HEK293 (cell line): ENCODE measurements around the gene OPRM1.

Experiments
- CTCF ChIA-PET: fragments of 350-600 bp; formaldehyde crosslinking; extraction: SDS; loops from one replicate; lab custom pipeline; 2021; ENCODE audit warnings: antibody characterized with exemption; lab: Yijun Ruan, JAX
- POLR2A ChIA-PET: fragments of 300-600 bp; formaldehyde crosslinking; extraction: SDS; loops from one replicate; lab custom pipeline; 2020; ENCODE audit warnings: antibody characterized with exemption, inconsistent platforms; lab: Yijun Ruan, JAX
- H3K27ac ChIP-seq: fragments of 200-500 bp; sonication (Bioruptor generic); 2 replicates; pipeline ENCODE4 v1.5.1; 2014; ENCODE audit warnings: low read depth, low read length, control low read depth, inconsistent platforms; ENCODE audit errors: extremely low read depth
- H3K36me3 ChIP-seq, 2 experiments: fragments of 200-500 bp in 1 of 2; sonication (Bioruptor generic) in 1 of 2; 1 replicate in 1 of 2; 2 replicates in 1 of 2; pipeline ENCODE4 v1.5.1; 2014 to 2017; ENCODE audit warnings: inconsistent platforms in 2 of 2, low read length in 2 of 2; ENCODE audit not compliant: control insufficient read depth in 2 of 2, insufficient read depth in 1 of 2
- H3K4me1 ChIP-seq: fragments of 200-500 bp; sonication (Bioruptor generic); 2 replicates; pipeline ENCODE4 v1.5.1; 2014; ENCODE audit warnings: mild to moderate bottlenecking, low read length, inconsistent platforms; ENCODE audit not compliant: control insufficient read depth, insufficient read depth
- H3K4me3 ChIP-seq: 2 replicates; pipeline ENCODE4 v1.5.1; 2011; ENCODE audit warnings: low read depth, mild to moderate bottlenecking, control low read depth, low read length, moderate library complexity
- H3K9me3 ChIP-seq: fragments of 200-500 bp; sonication (Bioruptor generic); 2 replicates; pipeline ENCODE4 v1.5.1; 2014; ENCODE audit warnings: low read depth, low read length, inconsistent platforms; ENCODE audit not compliant: control insufficient read depth, insufficient read depth
- GLIS2 ChIP-seq: fragments of 450-650 bp; formaldehyde crosslinking; IDR thresholded peaks from 2 replicates; pipeline ENCODE4 v1.5.1; 2016; ENCODE audit warnings: missing biosample characterization, missing genetic modification characterization
- OVOL3 ChIP-seq: fragments of 450-650 bp; formaldehyde crosslinking; IDR thresholded peaks from 2 replicates; pipeline ENCODE4 v1.5.1; 2016; ENCODE audit warnings: missing biosample characterization, missing genetic modification characterization
- SCRT2 ChIP-seq: fragments of 450-650 bp; formaldehyde crosslinking; IDR thresholded peaks from 2 replicates; pipeline ENCODE4 v1.5.1; 2016; ENCODE audit warnings: missing biosample characterization, missing genetic modification characterization
- SETDB1 ChIP-seq: IDR thresholded peaks from one replicate; pipeline ENCODE4 v1.6.1; 2017; ENCODE audit warnings: mild to moderate bottlenecking, low read length, moderate library complexity, mixed read lengths; ENCODE audit not compliant: insufficient read length
- YY1 ChIP-seq: fragments of 450-650 bp; formaldehyde crosslinking; IDR thresholded peaks from 2 replicates; pipeline ENCODE4 v1.5.1; 2018; ENCODE audit warnings: missing biosample characterization, missing genetic modification characterization
- ZBTB20 ChIP-seq: fragments of 450-650 bp; formaldehyde crosslinking; IDR thresholded peaks from 2 replicates; pipeline ENCODE4 v1.5.1; 2016; ENCODE audit warnings: missing biosample characterization, missing genetic modification characterization
- ZNF140 ChIP-seq: fragments of 450-650 bp; formaldehyde crosslinking; IDR thresholded peaks from 2 replicates; pipeline ENCODE4 v1.5.1; 2016; ENCODE audit warnings: missing biosample characterization, missing genetic modification characterization
- ZNF16 ChIP-seq: fragments of 450-650 bp; formaldehyde crosslinking; IDR thresholded peaks from 2 replicates; pipeline ENCODE4 v1.5.1; 2016; ENCODE audit warnings: low read depth, missing biosample characterization, missing genetic modification characterization
- ZNF175 ChIP-seq: fragments of 450-650 bp; formaldehyde crosslinking; IDR thresholded peaks from 2 replicates; pipeline ENCODE4 v1.5.1; 2016; ENCODE audit warnings: missing biosample characterization, missing genetic modification characterization
- ZNF211 ChIP-seq: fragments of 450-650 bp; formaldehyde crosslinking; IDR thresholded peaks from 2 replicates; pipeline ENCODE4 v1.5.1; 2016; ENCODE audit warnings: low read depth, missing biosample characterization, missing genetic modification characterization
- ZNF223 ChIP-seq: fragments of 450-650 bp; formaldehyde crosslinking; IDR thresholded peaks from 2 replicates; pipeline ENCODE4 v1.5.1; 2016; ENCODE audit warnings: missing biosample characterization, missing genetic modification characterization
- ZNF24 ChIP-seq: fragments of 450-650 bp; formaldehyde crosslinking; IDR thresholded peaks from 2 replicates; pipeline ENCODE4 v1.5.1; 2016; ENCODE audit warnings: missing biosample characterization, missing genetic modification characterization
- ZNF335 ChIP-seq: fragments of 450-650 bp; formaldehyde crosslinking; conservative IDR thresholded peaks from 2 replicates; pipeline ENCODE4 v1.5.1; 2016; ENCODE audit warnings: missing biosample characterization, missing genetic modification characterization
- ZNF341 ChIP-seq: fragments of 450-650 bp; formaldehyde crosslinking; IDR thresholded peaks from 2 replicates; pipeline ENCODE4; 2016; ENCODE audit warnings: low read depth, missing biosample characterization, missing genetic modification characterization
- ZNF354C ChIP-seq: fragments of 450-650 bp; formaldehyde crosslinking; IDR thresholded peaks from 2 replicates; pipeline ENCODE4 v1.5.1; 2016; ENCODE audit warnings: missing biosample characterization, missing genetic modification characterization, low read depth, borderline replicate concordance
- ZNF394 ChIP-seq: fragments of 450-650 bp; formaldehyde crosslinking; IDR thresholded peaks from 2 replicates; pipeline ENCODE4 v1.5.1; 2016; ENCODE audit warnings: missing biosample characterization, missing genetic modification characterization, mild to moderate bottlenecking, moderate library complexity, borderline replicate concordance
- ZNF501 ChIP-seq: fragments of 450-650 bp; formaldehyde crosslinking; IDR thresholded peaks from 2 replicates; pipeline ENCODE4 v1.5.1; 2016; ENCODE audit warnings: missing biosample characterization, missing genetic modification characterization
- ZNF561 ChIP-seq: fragments of 450-650 bp; IDR thresholded peaks from 2 replicates; pipeline ENCODE4 v1.5.1; 2018; ENCODE audit warnings: missing biosample characterization, missing genetic modification characterization, borderline replicate concordance
- ZNF610 ChIP-seq: fragments of 450-650 bp; formaldehyde crosslinking; IDR thresholded peaks from 2 replicates; pipeline ENCODE4 v1.5.1; 2016; ENCODE audit warnings: missing biosample characterization, missing genetic modification characterization, borderline replicate concordance
- ZNF621 ChIP-seq: fragments of 450-650 bp; formaldehyde crosslinking; IDR thresholded peaks from 2 replicates; pipeline ENCODE4 v1.5.1; 2017; ENCODE audit warnings: missing biosample characterization, missing genetic modification characterization
- ZNF623 ChIP-seq: fragments of 450-650 bp; formaldehyde crosslinking; IDR thresholded peaks from 2 replicates; pipeline ENCODE4 v1.5.1; 2016; ENCODE audit warnings: missing biosample characterization, missing genetic modification characterization
- ZNF626 ChIP-seq: fragments of 450-650 bp; sonication (Bioruptor Pico); formaldehyde crosslinking; IDR thresholded peaks from 2 replicates; pipeline ENCODE4 v1.5.1; 2018; ENCODE audit warnings: missing biosample characterization, missing genetic modification characterization, inconsistent platforms
- ZNF76 ChIP-seq: fragments of 450-650 bp; formaldehyde crosslinking; IDR thresholded peaks from 2 replicates; pipeline ENCODE4; 2016; ENCODE audit warnings: low read depth, missing biosample characterization, missing genetic modification characterization, borderline replicate concordance
- ZNF776 ChIP-seq: fragments of 450-650 bp; formaldehyde crosslinking; IDR thresholded peaks from 2 replicates; pipeline ENCODE4 v1.5.0; 2017; ENCODE audit warnings: missing biosample characterization, missing genetic modification characterization, borderline replicate concordance
- ZNF785 ChIP-seq: fragments of 450-650 bp; formaldehyde crosslinking; IDR thresholded peaks from 2 replicates; pipeline ENCODE4 v1.5.1; 2016; ENCODE audit warnings: missing biosample characterization, missing genetic modification characterization
- ZXDB ChIP-seq: fragments of 450-650 bp; formaldehyde crosslinking; IDR thresholded peaks from 2 replicates; pipeline ENCODE4 v1.5.1; 2016; ENCODE audit warnings: missing biosample characterization, missing genetic modification characterization
- TF ChIP-seq, protein P1 (sequence below): fragments of 450-650 bp; formaldehyde crosslinking; IDR thresholded peaks from 2 replicates; pipeline ENCODE4 v1.5.1; 2016; ENCODE audit warnings: missing biosample characterization, missing genetic modification characterization
- TF ChIP-seq, protein P2 (sequence below): fragments of 450-650 bp; formaldehyde crosslinking; IDR thresholded peaks from 2 replicates; pipeline ENCODE4 v1.5.1; 2016; ENCODE audit warnings: missing biosample characterization, missing genetic modification characterization

The OPRM1 gene

DNA sequence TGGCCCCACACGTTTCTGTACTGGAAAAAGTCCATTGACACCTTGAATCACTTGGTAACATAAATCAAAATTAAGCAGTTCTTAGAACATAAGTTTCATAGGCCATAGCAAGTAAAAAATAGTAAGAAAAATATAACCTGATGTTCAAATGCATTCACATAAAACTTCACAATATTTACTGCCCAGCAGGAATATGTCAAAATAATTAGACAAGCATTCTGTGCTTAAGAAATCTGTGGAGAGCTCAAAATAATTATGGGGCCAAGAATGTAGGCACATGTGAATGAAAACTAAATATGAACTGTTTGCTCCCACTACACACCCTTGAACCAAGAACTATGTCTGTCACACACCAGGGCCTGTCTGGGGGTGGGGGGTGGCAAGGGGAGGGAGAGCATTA lies 246.8 kb downstream of the OPRM1 start (continued):
- TF ChIP-seq ZNF24 (tag by site-specific recombination) (no peak), ZNF175 (tag by site-specific recombination) (no peak), ZNF501 (tag by site-specific recombination) (no peak)

DNA sequence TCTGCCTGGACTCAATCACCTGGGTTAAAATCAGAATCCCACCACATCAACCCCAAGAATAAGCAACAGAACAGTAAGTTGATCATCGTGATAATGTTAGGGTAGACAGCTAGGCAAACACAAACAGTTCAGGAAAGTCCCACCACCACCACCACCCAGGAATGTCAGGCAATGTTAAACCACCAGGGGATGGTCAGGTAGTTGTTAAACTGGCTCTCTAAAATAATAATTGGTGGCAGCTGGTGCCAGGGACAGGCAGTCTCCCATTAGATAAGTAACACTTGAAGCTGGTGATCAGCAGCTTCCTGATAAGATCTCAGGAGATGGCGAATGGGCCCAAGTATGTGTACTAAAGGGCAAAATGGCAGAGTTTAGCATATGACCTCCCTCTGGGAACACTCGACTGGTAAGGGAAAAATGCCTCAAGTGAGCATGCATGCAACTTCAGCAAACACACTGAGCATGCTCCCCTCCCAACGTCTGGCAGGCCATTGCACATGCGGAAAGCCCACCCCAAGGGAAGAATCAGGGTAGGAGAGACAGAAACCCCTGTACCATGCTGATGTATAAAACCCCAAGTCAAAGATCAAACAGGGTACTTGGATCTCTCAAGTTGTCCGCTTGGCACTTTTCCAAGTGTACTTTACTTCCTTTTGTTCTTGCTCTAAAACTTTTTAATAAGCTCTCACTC lies 250.9 kb downstream of the OPRM1 start:
- TF ChIP-seq GLIS2: no peak
- peak; percentile 63 for TF ChIP-seq SETDB1
- TF ChIP-seq, all 188 proteins: peak for 1
- POLR2A ChIA-PET: no interaction called here
- H3K4me1 ChIP-seq: no peaks in the 10 kb centered on the region
- H3K4me3 ChIP-seq: no peak overlapping the region
- no peaks in the 10 kb centered on the region for H3K9me3 ChIP-seq
- no peaks in the 10 kb centered on the region for H3K36me3 ChIP-seq
- H3K27ac ChIP-seq: no peak overlapping the region
- CTCF ChIA-PET: interaction anchor here (0.9 kb wide), 1 partner anchor 13 kb away, joined by 4 read pairs; no protein-coding TSS in a partner anchor

DNA sequence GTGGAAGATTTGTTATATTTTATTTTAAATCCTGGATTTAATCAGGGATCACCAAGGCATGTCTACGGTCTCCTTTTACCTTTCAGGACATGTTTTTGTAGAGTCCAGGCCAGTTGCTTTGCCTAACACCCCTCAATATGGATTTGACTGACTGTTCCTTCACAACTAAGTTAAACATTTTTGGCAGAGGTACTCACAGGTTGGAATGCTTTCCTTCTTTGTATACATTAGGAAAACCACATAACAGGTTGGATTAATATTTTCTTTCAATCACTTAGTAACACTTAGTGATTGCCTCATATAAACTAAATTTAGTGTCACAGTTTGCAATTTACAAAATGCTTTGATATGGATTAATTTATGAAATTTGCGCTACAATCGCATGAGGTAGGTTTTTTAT lies 253.0 kb downstream of the OPRM1 start:
- H3K27ac ChIP-seq: no peak overlapping the region

DNA sequence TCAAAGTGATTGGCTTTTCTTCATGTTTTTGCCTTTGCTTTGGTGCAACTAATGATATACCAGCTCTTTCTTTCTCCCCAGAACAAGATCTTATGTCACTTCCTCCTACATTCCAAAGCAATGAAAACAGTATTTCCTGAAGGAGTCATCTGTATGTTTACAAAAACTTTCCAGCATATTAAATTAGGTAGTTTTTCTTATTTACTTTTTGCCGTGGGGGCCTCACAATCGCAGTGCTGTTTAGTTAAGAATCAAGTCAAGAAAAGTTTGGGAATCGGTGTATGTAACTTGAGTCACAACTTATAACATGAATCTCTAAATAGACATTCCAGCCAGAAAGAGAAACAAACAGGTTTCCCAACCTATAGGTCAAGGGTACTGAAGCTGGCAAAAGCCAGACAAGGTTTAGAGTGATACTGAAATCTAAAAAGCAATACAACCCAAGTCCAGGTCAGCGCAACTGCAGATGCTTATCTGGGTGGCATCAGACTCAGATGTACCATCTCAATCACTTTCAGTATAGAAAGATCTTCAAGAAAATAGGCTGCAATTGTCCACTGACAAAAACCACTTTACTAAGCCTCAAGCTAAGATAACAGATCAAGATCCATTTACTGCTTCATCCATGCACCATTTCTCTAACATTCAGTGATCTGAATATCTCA lies 253.9 kb downstream of the OPRM1 start:
- ChIA-PET POLR2A (no interaction called here), CTCF (interaction anchor here (0.6 to 1.5 kb wide), 4 partner anchors 16 to 212 kb away, joined by 3 to 6 read pairs (median 4); no protein-coding TSS in a partner anchor)
- H3K36me3 ChIP-seq: no peaks in the 10 kb centered on the region
- no peak overlapping the region for H3K4me3 ChIP-seq
- no peak overlapping the region for H3K27ac ChIP-seq
- no peaks in the 10 kb centered on the region for H3K9me3 ChIP-seq
- H3K4me1 ChIP-seq: no peaks in the 10 kb centered on the region
- TF ChIP-seq ZXDB (tag by site-specific recombination) (no peak), ZNF394 (tag by site-specific recombination) (no peak), ZNF16 (tag by site-specific recombination) (no peak), ZNF623 (tag by site-specific recombination) (no peak), ZBTB20 (tag by site-specific recombination) (peak; percentile 64; the same call in 1 of the 2 replicates), ZNF211 (tag by site-specific recombination) (no peak), ZNF223 (no peak), SCRT2 (no peak), ZNF561 (tag by site-specific recombination) (no peak), ZNF776 (no peak), ZNF335 (tag by site-specific recombination) (0 out of 2 replicates have a peak, but pooled peaks have one; percentile 12), ZNF621 (tag by site-specific recombination) (no peak), ZNF140 (tag by site-specific recombination) (no peak), ZNF341 (tag by site-specific recombination) (no peak), YY1 (tag by site-specific recombination) (no peak), ZNF626 (tag by site-specific recombination) (no peak), ZNF785 (tag by site-specific recombination) (no peak), OVOL3 (tag by site-specific recombination) (no peak), ZNF610 (tag by site-specific recombination) (no peak)
- TF ChIP-seq, protein P1, sequence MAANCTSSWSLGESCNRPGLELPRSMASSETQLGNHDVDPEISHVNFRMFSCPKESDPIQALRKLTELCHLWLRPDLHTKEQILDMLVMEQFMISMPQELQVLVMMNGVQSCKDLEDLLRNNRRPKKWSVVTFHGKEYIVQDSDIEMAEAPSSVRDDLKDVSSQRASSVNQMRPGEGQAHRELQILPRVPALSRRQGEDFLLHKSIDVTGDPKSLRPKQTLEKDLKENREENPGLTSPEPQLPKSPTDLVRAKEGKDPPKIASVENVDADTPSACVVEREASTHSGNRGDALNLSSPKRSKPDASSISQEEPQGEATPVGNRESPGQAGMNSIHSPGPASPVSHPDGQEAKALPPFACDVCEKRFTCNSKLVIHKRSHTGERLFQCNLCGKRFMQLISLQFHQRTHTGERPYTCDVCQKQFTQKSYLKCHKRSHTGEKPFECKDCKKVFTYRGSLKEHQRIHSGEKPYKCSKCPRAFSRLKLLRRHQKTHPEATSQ (tag by site-specific recombination): no peak
- TF ChIP-seq, protein P2, sequence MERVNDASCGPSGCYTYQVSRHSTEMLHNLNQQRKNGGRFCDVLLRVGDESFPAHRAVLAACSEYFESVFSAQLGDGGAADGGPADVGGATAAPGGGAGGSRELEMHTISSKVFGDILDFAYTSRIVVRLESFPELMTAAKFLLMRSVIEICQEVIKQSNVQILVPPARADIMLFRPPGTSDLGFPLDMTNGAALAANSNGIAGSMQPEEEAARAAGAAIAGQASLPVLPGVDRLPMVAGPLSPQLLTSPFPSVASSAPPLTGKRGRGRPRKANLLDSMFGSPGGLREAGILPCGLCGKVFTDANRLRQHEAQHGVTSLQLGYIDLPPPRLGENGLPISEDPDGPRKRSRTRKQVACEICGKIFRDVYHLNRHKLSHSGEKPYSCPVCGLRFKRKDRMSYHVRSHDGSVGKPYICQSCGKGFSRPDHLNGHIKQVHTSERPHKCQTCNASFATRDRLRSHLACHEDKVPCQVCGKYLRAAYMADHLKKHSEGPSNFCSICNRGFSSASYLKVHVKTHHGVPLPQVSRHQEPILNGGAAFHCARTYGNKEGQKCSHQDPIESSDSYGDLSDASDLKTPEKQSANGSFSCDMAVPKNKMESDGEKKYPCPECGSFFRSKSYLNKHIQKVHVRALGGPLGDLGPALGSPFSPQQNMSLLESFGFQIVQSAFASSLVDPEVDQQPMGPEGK (tag by site-specific recombination): no peak

More for the DNA sequence above, 253.0 kb downstream of the OPRM1 start:
- H3K9me3 ChIP-seq: no peaks in the 10 kb centered on the region
- H3K4me1 ChIP-seq: no peaks in the 10 kb centered on the region
- POLR2A ChIA-PET: interaction anchor here (0.7 kb wide), 1 partner anchor 550 kb away, joined by 3 read pairs; no protein-coding TSS in a partner anchor
- TF ChIP-seq ZNF76 (tag by site-specific recombination): no peak
- TF ChIP-seq ZNF354C (tag by site-specific recombination): no peak
- no peaks in the 10 kb centered on the region for H3K36me3 ChIP-seq
- CTCF ChIA-PET: interaction anchor here (1.5 kb wide), 1 partner anchor 16 kb away, joined by 6 read pairs; no protein-coding TSS in a partner anchor
- H3K4me3 ChIP-seq: no peak overlapping the region
